Osteocyte (in vitro differentiated cells): ENCODE results near the gene FOXL2NB. TPM values are rescaled to one million over a fixed set of nuclear protein-coding genes. Genes with fewer than 3 reads are reported as not detected.

Experiments
- DNase-seq: peaks from one replicate; pipeline ENCODE4 v3.0.0; 2021; ENCODE audit warnings: mixed read lengths; ENCODE audit not compliant: unreplicated experiment; ENCODE audit errors: extremely low spot score
- H3K27ac Mint-ChIP-seq: one replicate; pipeline ENCODE4 v1.8.0; 2021; ENCODE audit warnings: mild to moderate bottlenecking, mixed read lengths; ENCODE audit not compliant: unreplicated experiment
- H3K27me3 Mint-ChIP-seq: one replicate; pipeline ENCODE4 v1.8.0; 2021; ENCODE audit warnings: mixed read lengths; ENCODE audit not compliant: unreplicated experiment
- H3K36me3 Mint-ChIP-seq: one replicate; pipeline ENCODE4 v1.8.0; 2021; ENCODE audit warnings: mixed read lengths; ENCODE audit not compliant: unreplicated experiment
- H3K4me1 Mint-ChIP-seq: one replicate; pipeline ENCODE4 v1.8.0; 2021; ENCODE audit warnings: mixed read lengths; ENCODE audit not compliant: unreplicated experiment
- H3K4me3 Mint-ChIP-seq: one replicate; pipeline ENCODE4 v1.8.0; 2021; ENCODE audit warnings: mild to moderate bottlenecking, moderate library complexity, mixed read lengths; ENCODE audit not compliant: unreplicated experiment
- H3K9me3 Mint-ChIP-seq: one replicate; pipeline ENCODE4 v1.8.0; 2021; ENCODE audit warnings: mixed read lengths; ENCODE audit not compliant: unreplicated experiment
- CTCF ChIP-seq: fragments of 200-600 bp; sonication (generic); IDR thresholded peaks from 2 replicates; pipeline ENCODE4 v1.5.0; 2021; ENCODE audit warnings: antibody characterized with exemption, mild to moderate bottlenecking, moderate library complexity
- total RNA-seq: library from RNA; stranded (reverse); gene quantifications from 2 replicates; pipeline ENCODE4 v1.2.1, GENCODE V29; 2021

Gene FOXL2NB
- total RNA-seq, 1 donor from 2014 or later: 0.21 TPM

GRCh38 chr3:138912237-138912636 is 34.8 kb upstream of the FOXL2NB start:
- Mint-ChIP-seq H3K27ac (no peak overlapping the region), H3K27me3 (no peaks in the 10 kb centered on the region), H3K4me1 (peaks cover 5% of the 10 kb centered on the region), H3K4me3 (no peak overlapping the region), H3K36me3 (no peaks in the 10 kb centered on the region), H3K9me3 (no peaks in the 10 kb centered on the region)
- TF ChIP-seq CTCF: no peak
- DNase-seq: no peak

- no peak for TF ChIP-seq CTCF
- no peaks in the 10 kb centered on the region for H3K36me3 Mint-ChIP-seq
- H3K9me3 Mint-ChIP-seq: no peaks in the 10 kb centered on the region
- H3K4me1 Mint-ChIP-seq: peaks cover 5% of the 10 kb centered on the region
- no peak overlapping the region for H3K27ac Mint-ChIP-seq
- peaks cover 3% of the 10 kb centered on the region for H3K27me3 Mint-ChIP-seq
- no peak for DNase-seq
- H3K4me3 Mint-ChIP-seq: no peak overlapping the region
Observed at GRCh38 chr3:138913766-138914165, 33.3 kb upstream of the FOXL2NB start.

- peaks cover 5% of the 10 kb centered on the region for H3K4me1 Mint-ChIP-seq
- no peak for DNase-seq
- H3K36me3 Mint-ChIP-seq: no peaks in the 10 kb centered on the region
- peak overlapping the region; percentile 86 for H3K4me3 Mint-ChIP-seq
- peaks cover 7% of the 10 kb centered on the region for H3K27me3 Mint-ChIP-seq
- TF ChIP-seq CTCF: no peak
- H3K27ac Mint-ChIP-seq: peak overlapping the region; percentile 68
- H3K9me3 Mint-ChIP-seq: no peaks in the 10 kb centered on the region
Observed at GRCh38 chr3:138914870-138915502, 32.0 kb upstream of the FOXL2NB start.

GRCh38 chr3:138915503-138916498 is 31.2 kb upstream of the FOXL2NB start:
- peaks cover 7% of the 10 kb centered on the region for H3K27me3 Mint-ChIP-seq
- peak; percentile 98 for DNase-seq
- no peaks in the 10 kb centered on the region for H3K9me3 Mint-ChIP-seq
- H3K27ac Mint-ChIP-seq: peak overlapping the region; percentile 93
- H3K4me1 Mint-ChIP-seq: peaks cover 5% of the 10 kb centered on the region
- H3K4me3 Mint-ChIP-seq: peak overlapping the region; percentile 86
- H3K36me3 Mint-ChIP-seq: no peaks in the 10 kb centered on the region
- peak; percentile 85 for TF ChIP-seq CTCF

GRCh38 chr3:138916824-138917223 is 30.2 kb upstream of the FOXL2NB start:
- Mint-ChIP-seq H3K4me3 (no peak overlapping the region), H3K27ac (no peak overlapping the region), H3K36me3 (no peaks in the 10 kb centered on the region), H3K27me3 (peaks cover 7% of the 10 kb centered on the region), H3K4me1 (peaks cover 11% of the 10 kb centered on the region), H3K9me3 (no peaks in the 10 kb centered on the region)
- TF ChIP-seq CTCF: no peak
- DNase-seq: no peak
